Raji (cell line): ENCODE measurements around the gene MORN5.

ENCODE experiments used
- POLR2A ChIP-seq: IDR thresholded peaks from 2 replicates; pipeline ENCODE4 v1.6.1; 2011; ENCODE audit warnings: low read depth, low read length, control low read depth; ENCODE audit not compliant: insufficient read depth

Gene MORN5

DNA sequence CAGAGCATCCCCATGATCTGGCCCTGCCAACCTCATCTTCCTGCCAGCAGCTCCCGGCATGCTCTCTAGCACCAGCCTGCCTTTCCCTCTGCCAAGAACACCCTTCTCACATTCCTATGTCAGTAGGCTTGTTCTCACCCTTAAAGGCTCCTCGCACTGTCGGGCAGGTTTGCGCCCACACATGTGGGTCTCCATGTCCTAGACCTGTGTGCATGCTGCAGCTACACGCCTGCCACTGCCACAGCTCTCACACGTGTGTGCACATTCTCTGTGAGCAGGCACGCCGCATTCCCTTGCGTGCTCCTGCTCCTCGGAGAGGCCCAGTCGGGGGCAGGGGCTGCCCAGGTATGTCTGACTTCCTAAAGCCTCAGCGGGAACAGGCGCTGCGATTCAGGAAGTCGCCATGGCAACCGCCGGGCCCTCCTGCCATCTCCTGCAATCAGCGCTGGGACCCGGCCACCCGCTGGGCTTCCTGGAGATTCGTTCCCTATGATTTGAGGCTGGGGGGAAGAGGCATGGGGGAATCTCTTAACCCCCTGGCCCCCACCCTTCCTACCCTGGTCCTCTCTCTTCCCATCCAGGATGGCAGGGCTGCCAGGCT lies 28.2 kb upstream of the MORN5 start:
- TF ChIP-seq POLR2A: no peak

DNA sequence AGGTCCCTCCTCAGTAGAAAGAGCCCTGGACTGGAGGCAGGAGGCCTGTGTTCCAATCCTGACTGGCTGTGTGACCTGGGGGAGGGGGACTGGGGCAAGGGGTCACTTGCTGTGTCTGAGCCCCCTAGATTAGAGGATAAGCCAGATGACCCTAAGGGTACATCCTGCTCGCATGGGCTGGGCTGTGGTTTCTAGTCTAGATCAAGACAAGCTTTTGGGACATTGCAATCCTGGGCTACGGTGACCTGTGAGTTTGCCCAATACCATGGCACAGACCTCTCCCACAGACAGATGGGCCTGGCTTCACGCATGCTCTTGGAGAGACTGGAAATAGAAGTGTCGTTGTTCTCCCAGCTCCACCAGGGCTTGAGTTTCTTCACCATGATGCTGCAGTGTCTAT lies 27.2 kb upstream of the MORN5 start:
- no peak for TF ChIP-seq POLR2A

GRCh38 chr9:122133263-122133983 lies 26.3 kb upstream of the MORN5 start:
- no peak for TF ChIP-seq POLR2A

GRCh38 chr9:122133984-122134535 lies 25.6 kb upstream of the MORN5 start:
- TF ChIP-seq POLR2A: no peak

DNA sequence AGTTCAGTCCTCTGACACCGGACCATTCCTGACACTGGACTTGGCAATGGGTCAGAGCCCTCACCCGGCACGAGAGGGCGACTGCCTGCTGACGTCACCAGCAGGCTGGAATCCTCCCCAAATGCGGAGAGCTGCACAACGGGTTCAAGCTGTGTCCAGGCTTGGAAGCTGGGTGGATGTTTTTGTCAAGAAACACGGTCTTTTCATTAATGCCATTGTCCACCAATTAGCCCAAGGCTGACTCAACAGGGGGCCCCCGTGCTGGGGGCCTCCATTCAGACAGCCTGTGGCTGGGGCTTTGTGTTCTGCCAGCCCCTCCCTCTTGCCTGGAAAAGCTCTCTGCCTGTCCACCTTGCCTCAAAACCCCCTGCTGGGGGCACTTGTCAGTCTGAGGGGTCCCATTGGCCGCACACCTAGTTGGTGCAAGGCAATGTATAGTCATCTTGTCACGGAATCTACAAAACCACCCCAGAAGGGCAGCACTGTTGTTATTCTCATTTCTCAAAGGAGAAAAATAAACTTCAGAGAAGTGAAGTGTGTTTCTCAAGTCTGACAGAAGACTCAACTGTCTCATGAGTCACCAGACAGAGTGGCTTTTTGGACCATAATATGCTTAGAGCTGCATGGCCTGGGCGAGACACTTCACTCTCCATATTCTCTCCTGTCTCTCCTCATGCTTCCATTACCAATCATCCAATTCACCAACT lies 24.7 kb upstream of the MORN5 start:
- no peak for TF ChIP-seq POLR2A

DNA sequence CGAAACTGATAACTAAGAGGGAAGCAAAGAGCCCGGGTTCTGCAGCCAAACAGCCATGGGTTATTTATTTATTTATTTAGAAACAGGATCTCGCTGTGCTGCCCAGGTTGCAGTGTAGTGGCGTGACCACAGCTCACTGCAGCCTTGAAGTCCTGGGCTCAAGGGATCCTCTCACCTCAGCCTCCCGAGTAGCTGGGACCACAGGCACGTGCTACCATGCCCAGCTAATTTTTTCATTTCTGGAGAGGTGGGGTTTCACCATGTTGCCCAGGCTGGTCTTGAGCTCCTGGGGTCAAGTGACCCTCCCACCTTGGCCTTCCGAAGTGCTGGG lies 24.2 kb upstream of the MORN5 start:
- TF ChIP-seq POLR2A: no peak

DNA sequence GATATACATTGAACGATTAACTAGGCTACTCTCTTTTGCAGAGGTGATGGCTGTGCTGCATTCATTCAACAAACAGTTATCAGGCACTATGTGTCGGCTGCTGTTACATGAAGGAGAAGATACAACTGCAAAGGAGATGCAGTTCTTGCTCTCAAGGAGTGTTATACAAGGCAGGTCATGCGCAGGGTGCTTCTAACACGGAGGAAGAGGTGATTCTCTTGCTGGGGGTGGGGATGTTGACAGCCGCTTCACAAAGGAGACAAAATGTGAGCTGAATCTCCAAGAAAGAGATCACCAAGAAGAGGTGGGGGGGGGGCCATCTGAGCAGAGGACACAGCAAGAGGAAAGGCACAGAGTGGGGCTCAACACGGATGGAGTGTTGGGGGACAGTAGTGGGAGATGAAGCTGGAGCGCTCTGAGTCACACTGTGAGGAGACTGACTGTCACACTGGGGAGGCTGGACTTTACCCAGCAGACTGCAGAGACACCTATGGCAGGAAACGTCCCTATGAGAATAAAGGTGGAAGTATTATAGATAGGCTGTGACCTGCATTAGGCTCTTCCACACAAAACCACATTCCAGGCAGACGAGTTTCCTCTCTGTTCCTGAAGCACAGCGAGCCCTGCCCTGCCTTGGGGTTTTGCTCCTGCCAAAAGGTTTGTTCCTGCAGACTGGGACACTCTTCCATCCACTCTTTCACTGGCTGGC lies 21.0 kb upstream of the MORN5 start:
- TF ChIP-seq POLR2A: no peak

DNA sequence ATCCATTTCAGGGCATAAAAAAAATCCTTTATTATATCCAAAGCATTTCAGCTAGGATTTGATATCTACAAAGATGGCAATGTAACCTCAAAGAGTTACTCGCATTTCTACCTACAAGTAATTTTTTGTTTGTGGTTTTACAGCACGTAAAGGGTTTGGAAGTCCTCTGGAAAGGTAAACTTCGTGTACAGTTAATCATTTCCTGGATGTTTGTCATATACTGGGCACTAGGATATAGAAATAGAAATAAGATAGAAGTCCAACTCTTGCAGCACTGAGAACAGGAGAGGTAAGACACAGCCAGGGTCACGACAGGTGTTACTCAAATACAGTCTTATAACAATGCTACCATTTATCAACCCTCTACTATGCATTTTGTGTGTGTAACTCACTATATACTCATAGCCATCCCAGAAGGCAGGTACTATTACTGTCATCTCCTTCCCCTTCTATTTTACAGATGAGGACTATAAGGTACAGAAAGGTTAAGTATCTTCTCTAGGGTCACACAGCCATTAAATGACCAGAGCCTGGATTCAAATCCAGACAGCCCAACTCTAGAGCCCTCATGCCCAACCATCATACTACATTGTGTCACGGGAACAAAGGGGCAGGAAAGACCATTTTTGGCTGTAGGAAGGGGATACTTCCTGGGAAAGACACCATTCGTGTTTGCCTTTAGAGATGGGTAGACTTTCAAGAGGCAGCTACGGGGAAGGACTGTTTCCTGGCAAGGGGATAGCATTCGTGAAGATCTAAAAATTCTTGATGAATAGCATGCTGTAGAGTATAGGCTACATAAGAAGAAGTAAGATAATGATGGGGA lies 19.1 kb upstream of the MORN5 start:
- no peak for TF ChIP-seq POLR2A

- TF ChIP-seq POLR2A: no peak
These were observed 18.0 kb upstream of the MORN5 start for GRCh38 chr9:122141671-122142070.

DNA sequence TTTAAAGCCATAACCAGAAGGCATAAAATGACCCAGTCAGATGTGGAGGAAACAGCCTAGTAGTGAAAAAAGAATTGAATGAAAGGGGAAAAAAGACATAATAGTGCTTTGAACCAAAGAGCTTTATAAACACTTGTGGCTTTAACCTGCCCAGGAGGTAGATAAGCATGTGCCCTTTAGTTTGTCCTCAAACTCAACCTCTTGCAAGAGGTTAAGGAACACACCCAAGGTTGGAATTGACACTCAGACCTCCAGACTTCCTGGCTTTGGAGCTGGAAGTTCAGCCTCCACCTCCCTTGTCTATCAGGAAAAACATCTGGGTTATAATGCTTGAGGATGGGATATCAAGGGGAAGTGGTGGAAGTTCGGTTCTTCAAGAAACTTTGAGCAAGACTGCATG lies 16.4 kb upstream of the MORN5 start:
- no peak for TF ChIP-seq POLR2A

GRCh38 chr9:122143876-122144405 lies 15.8 kb upstream of the MORN5 start:
- TF ChIP-seq POLR2A: no peak

- no peak for TF ChIP-seq POLR2A
These were observed 14.7 kb upstream of the MORN5 start for GRCh38 chr9:122144836-122145591.

DNA sequence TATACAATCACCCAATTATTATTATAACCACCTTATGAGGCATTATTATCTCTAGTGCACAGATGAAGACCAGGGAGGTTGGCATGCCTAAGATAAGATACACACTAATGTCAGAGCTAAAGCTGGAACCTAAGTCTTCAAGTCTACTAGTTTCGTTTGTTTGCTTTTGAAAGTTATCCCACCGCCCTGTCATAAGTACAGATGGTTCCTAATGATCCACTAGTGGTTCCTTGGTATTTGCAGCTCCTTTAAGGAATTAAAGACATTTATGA lies 14.2 kb upstream of the MORN5 start:
- no peak for TF ChIP-seq POLR2A

DNA sequence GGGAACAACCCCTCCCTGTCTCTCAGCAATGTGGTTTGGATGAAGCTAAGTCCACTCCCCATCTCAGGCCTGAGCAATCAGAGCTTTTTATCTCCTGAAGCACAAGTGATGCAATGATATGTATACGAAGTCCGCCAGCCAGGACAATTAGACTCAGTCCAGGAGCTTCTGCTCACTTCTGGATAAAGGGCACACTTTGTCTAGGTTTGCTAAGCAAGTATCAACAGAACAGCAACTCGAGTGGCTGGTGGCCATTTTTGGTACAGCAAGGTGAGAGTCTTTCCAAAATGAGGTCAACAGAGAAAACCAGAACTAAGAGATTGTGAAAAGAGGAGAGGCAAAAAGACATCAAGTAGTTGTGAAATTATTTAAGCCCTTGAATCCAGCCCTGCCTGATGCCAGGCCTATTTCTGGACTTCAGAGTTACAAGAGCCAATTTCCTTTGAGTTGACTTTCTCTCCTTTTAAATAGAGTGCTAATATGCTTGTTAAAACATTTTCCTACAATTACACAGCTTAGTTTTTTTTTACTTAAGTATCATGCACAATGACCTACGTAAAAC lies 8.4 kb upstream of the MORN5 start:
- no peak for TF ChIP-seq POLR2A

- no peak for TF ChIP-seq POLR2A
These were observed 3.9 kb upstream of the MORN5 start for GRCh38 chr9:122155796-122156195.
